DOHH2 (cell line): ENCODE measurements around the gene KBTBD12.

Experiments
- EZH2phosphoT487 ChIP-seq: fragments of 200-600 bp; sonication (generic); IDR thresholded peaks from 2 replicates; pipeline ENCODE4 v1.6.1; 2017; ENCODE audit warnings: borderline replicate concordance, mild to moderate bottlenecking, antibody characterized with exemption, low read length, moderate library complexity, mixed read lengths
- TF ChIP-seq, protein P1 (sequence below): fragments of 200-600 bp; sonication (generic); IDR thresholded peaks from one replicate; pipeline ENCODE4 v1.5.1; 2014; ENCODE audit warnings: antibody characterized with exemption, mild to moderate bottlenecking, low read depth, low read length; ENCODE audit not compliant: poor library complexity, severe bottlenecking

DNA sequence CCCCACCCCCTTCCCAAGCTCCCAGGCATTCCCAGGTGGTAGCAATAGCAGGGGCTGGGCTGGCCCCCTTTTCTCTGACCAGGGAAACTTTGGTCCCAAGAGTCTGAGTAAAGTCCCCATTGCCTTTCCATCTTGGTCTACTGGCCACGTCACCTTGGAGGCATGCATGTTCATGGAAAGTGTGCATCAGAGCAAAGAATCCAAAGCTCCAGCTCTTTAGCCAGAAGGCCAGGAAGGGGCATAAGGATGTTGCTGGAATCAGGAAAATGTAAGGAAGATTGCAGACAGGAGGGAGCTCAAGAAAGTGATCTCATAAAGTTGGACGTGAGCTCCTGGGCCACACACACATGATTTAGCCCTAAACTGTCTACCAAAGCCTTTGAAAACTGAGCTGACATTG lies 63.6 kb downstream of the KBTBD12 start:
- TF ChIP-seq, protein P1, sequence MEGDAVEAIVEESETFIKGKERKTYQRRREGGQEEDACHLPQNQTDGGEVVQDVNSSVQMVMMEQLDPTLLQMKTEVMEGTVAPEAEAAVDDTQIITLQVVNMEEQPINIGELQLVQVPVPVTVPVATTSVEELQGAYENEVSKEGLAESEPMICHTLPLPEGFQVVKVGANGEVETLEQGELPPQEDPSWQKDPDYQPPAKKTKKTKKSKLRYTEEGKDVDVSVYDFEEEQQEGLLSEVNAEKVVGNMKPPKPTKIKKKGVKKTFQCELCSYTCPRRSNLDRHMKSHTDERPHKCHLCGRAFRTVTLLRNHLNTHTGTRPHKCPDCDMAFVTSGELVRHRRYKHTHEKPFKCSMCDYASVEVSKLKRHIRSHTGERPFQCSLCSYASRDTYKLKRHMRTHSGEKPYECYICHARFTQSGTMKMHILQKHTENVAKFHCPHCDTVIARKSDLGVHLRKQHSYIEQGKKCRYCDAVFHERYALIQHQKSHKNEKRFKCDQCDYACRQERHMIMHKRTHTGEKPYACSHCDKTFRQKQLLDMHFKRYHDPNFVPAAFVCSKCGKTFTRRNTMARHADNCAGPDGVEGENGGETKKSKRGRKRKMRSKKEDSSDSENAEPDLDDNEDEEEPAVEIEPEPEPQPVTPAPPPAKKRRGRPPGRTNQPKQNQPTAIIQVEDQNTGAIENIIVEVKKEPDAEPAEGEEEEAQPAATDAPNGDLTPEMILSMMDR: no peak
- TF ChIP-seq EZH2phosphoT487: no peak
